Stomach smooth muscle (tissue), 2 donors: ENCODE data around the gene BCKDHA.
"Not testable (repeated sequence)": the region's sequence is repeated elsewhere in the genome, so short reads cannot be mapped to it uniquely, and the experiment has no call there.

ENCODE experiments used
- H3K27ac ChIP-seq: one replicate; pipeline ENCODE4 v1.7.0; 2013; ENCODE audit warnings: mild to moderate bottlenecking, low read length, inconsistent platforms
- H3K27me3 ChIP-seq, 2 donors: one replicate each; pipeline ENCODE4 v1.7.0; 2013; ENCODE audit warnings: low read length in 2 of 2; ENCODE audit not compliant: insufficient read depth in 2 of 2, control insufficient read depth in 1 of 2
- H3K36me3 ChIP-seq, 2 donors: one replicate each; pipeline ENCODE4 v1.7.0; 2013; ENCODE audit warnings: low read length in 2 of 2; ENCODE audit not compliant: control insufficient read depth in 2 of 2, insufficient read depth in 2 of 2
- H3K4me1 ChIP-seq: one replicate; pipeline ENCODE4 v1.7.0; 2013; ENCODE audit warnings: low read length; ENCODE audit not compliant: control insufficient read depth, insufficient read depth
- H3K4me3 ChIP-seq, 2 donors: one replicate each; pipeline ENCODE4 v1.7.0; 2013; ENCODE audit warnings: low read length in 2 of 2
- H3K9ac ChIP-seq, 2 donors: one replicate each; pipeline ENCODE4 v1.7.0; 2013; ENCODE audit warnings: low read length in 2 of 2, mild to moderate bottlenecking in 1 of 2
- H3K9me3 ChIP-seq, 2 donors: one replicate each; pipeline ENCODE4 v1.7.0; 2013; ENCODE audit warnings: low read length in 2 of 2; ENCODE audit not compliant: control insufficient read depth in 2 of 2
- donor health status: healthy.
- donor health status: Pancreatic carcinoma.

The BCKDHA gene

DNA sequence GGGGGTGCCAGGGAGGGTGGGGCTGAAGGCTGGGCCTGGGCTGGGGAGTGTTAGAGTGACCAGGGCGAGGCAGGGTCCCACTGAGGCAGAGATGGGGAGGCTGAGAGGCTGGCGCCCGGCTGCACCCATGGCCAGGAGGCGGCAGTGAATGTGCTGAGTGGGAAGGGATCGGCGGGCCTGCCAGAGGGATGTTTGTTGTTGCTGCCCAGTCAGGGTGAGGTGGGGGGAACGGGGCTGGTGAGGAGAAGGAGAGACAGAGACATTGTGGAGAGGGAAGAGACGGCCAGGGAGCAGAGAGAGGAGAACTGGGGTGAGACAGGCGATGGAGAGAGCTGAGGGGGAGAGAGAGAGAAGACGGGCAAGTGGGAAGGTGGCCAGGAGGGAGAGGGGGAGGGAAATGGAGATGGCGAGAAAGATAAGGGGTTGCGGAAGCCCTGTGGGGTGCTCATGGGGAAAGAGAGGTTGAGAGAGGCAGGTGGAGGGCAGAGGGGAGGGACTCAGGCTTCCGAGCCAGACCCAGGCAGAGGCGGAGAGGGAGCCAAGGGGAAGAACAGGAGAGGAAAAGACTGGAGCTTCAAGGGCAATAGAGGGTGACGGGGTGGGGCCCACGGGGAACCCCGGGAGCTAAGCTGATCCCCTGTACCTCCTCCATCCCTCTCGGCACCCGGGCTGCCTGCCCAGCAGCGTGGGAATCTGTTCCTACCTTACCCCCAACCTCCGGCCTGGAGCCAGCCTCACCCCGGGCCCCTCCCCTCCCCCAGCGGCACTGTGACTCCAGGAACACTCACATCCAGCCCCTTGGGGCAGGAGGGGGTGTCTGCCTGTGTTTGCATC, 30.2 kb downstream of the BCKDHA start:
- Histone ChIP-seq H3K36me3 (peaks cover 24 to 25% of the 10 kb centered on the region in 2 donors), H3K27me3 (no peaks in the 10 kb centered on the region), H3K27ac (peak overlapping the region; percentile 64), H3K4me3 (peak overlapping the region; percentile 52 to 81), H3K9me3 (no peaks in the 10 kb centered on the region), H3K9ac (peak overlapping the region; percentile 64 to 69), H3K4me1 (peaks cover 27% of the 10 kb centered on the region)

DNA sequence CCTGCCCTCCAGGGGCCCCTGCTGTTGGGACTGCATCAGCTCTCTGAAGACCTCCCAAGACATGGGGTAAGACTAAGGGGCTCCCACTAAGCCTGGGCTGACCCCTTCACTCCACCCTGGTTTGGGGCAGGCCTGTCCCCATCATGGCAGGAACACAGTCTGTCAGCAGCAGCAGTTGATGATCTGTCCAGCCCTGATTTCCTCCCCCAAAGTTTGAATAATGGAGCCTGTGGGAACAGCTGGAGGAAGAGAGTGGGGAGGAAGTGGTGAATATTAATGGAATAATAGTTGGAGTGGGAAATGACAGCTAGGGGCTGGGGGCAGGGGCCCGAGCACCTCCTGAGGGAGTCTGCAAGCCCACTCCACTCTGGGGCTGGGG, 30.9 kb downstream of the BCKDHA start:
- Histone ChIP-seq H3K36me3 (peaks cover 24 to 27% of the 10 kb centered on the region in 2 donors), H3K9ac (peak overlapping the region in 1 of 2 donors; percentile 64), H3K4me1 (peaks cover 27% of the 10 kb centered on the region), H3K4me3 (peak overlapping the region; percentile 52 to 81), H3K9me3 (no peaks in the 10 kb centered on the region), H3K27me3 (no peaks in the 10 kb centered on the region), H3K27ac (peak overlapping the region; percentile 64)

DNA sequence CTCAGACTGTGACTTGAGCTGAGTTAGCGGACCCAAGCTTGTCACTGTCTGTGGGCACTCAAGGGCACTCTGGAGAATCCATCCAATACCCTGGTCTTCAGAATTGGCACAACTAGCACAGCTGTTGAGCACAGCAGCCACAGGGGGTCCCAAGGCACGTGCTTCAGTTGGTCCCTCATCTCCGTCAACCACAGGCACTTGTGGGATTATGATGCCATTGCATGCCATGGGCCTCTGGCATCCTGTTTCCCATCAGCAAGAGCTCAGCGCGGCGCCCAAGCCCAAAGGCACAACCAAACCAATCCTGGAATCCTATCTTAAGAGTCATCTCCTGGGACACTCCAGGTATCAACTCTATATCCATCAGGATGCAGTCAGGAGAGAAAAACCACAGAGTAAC, 33.3 kb downstream of the BCKDHA start:
- no peak overlapping the region for H3K9ac ChIP-seq
- no peaks in the 10 kb centered on the region for H3K27me3 ChIP-seq
- H3K9me3 ChIP-seq, result no peaks in the 10 kb centered on the region
- H3K27ac ChIP-seq, result no peak overlapping the region
- peaks cover 22% of the 10 kb centered on the region for H3K4me1 ChIP-seq
- H3K36me3 ChIP-seq, result peaks cover 15 to 24% of the 10 kb centered on the region in 2 donors
- no peak overlapping the region for H3K4me3 ChIP-seq

GRCh38 chr19:41431426-41432386, 34.1 kb downstream of the BCKDHA start:
- no peaks in the 10 kb centered on the region for H3K9me3 ChIP-seq
- peaks cover 18% of the 10 kb centered on the region for H3K4me1 ChIP-seq
- no peaks in the 10 kb centered on the region for H3K27me3 ChIP-seq
- H3K9ac ChIP-seq, result no peak overlapping the region
- H3K4me3 ChIP-seq, result no peak overlapping the region
- H3K27ac ChIP-seq, result no peak overlapping the region
- peaks cover 21 to 24% of the 10 kb centered on the region in 2 donors for H3K36me3 ChIP-seq

- no peak overlapping the region for H3K4me3 ChIP-seq
- no peaks in the 10 kb centered on the region for H3K27me3 ChIP-seq
- H3K27ac ChIP-seq, result no peak overlapping the region
- H3K9ac ChIP-seq, result no peak overlapping the region
- H3K36me3 ChIP-seq, result peaks cover 24 to 28% of the 10 kb centered on the region in 2 donors
- H3K9me3 ChIP-seq, result no peaks in the 10 kb centered on the region
- peaks cover 8% of the 10 kb centered on the region for H3K4me1 ChIP-seq
These were observed 35.6 kb downstream of the BCKDHA start for GRCh38 chr19:41433171-41433570.

GRCh38 chr19:41434450-41434849, 36.8 kb downstream of the BCKDHA start:
- no peaks in the 10 kb centered on the region for H3K9me3 ChIP-seq
- peaks cover 3% of the 10 kb centered on the region for H3K4me1 ChIP-seq
- H3K27me3 ChIP-seq, result no peaks in the 10 kb centered on the region
- H3K4me3 ChIP-seq, result no peak overlapping the region
- peaks cover 24 to 28% of the 10 kb centered on the region in 2 donors for H3K36me3 ChIP-seq
- no peak overlapping the region for H3K27ac ChIP-seq
- no peak overlapping the region for H3K9ac ChIP-seq

DNA sequence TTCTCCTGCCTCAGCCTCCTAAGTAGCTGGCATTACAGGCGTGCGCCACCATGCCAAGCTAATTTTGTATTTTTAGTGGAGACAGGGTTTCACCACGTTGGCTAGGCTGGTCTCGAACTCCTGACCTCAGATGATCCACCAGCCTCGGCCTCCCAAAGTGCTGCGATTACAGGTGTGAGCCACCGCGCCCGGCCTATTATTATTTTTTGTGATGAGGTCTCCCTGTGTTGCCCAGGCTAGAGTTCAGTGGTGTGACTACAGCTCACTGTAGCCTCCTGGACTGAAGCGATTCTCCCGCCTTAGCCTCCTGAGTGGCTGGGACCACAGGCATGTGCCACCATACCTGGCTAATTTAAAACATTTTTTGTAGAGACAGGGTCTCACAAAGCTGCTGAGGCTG, 37.8 kb downstream of the BCKDHA start:
- not testable (repeated sequence) for H3K27me3 ChIP-seq, H3K4me1 ChIP-seq, H3K9me3 ChIP-seq, H3K27ac ChIP-seq, H3K9ac ChIP-seq, H3K4me3 ChIP-seq
- H3K36me3 ChIP-seq, result peaks cover 24 to 28% of the 10 kb centered on the region in 2 donors

GRCh38 chr19:41435936-41436673, 38.5 kb downstream of the BCKDHA start:
- no peak overlapping the region for H3K27ac ChIP-seq

DNA sequence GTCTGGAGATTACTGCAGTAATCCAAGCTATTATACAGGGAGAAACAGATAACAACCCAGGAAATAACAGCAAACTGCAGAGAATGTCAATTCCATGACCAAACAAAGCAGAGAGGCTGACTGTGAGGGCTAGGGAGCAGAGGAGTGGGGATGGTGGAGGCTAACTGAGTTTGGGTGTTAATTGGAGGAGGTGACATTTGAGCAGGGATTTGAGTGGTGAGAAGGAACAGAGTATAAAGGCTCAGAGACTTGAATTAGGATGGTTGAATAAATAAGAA, 39.0 kb downstream of the BCKDHA start:
- Histone ChIP-seq H3K36me3 (peaks cover 20 to 28% of the 10 kb centered on the region in 2 donors), H3K4me3 (no peak overlapping the region), H3K9me3 (no peaks in the 10 kb centered on the region), H3K9ac (no peak overlapping the region), H3K27me3 (peaks cover 0 to 3% of the 10 kb centered on the region in 2 donors), H3K4me1 (peaks cover 3% of the 10 kb centered on the region), H3K27ac (no peak overlapping the region)

More at GRCh38 chr19:41435936-41436673, 38.5 kb downstream of the BCKDHA start:
- no peak overlapping the region for H3K4me3 ChIP-seq
- no peaks in the 10 kb centered on the region for H3K9me3 ChIP-seq
- peaks cover 3% of the 10 kb centered on the region for H3K4me1 ChIP-seq
- no peaks in the 10 kb centered on the region for H3K27me3 ChIP-seq
- peaks cover 21 to 28% of the 10 kb centered on the region in 2 donors for H3K36me3 ChIP-seq
- no peak overlapping the region for H3K9ac ChIP-seq

- H3K36me3 ChIP-seq, result peaks cover 6 to 13% of the 10 kb centered on the region in 2 donors
- peaks cover 0 to 8% of the 10 kb centered on the region in 2 donors for H3K27me3 ChIP-seq
- no peak overlapping the region for H3K4me3 ChIP-seq
- no peak overlapping the region for H3K27ac ChIP-seq
- H3K9ac ChIP-seq, result no peak overlapping the region
- no peaks in the 10 kb centered on the region for H3K9me3 ChIP-seq
- peaks cover 3% of the 10 kb centered on the region for H3K4me1 ChIP-seq
These were observed 40.4 kb downstream of the BCKDHA start for GRCh38 chr19:41437944-41438574.
